ENCODE results near the gene EIF2S3.
"Not testable (repeated sequence)": the region's sequence is repeated elsewhere in the genome, so short reads cannot be mapped to it uniquely, and the experiment has no call there.

The EIF2S3 gene

DNA sequence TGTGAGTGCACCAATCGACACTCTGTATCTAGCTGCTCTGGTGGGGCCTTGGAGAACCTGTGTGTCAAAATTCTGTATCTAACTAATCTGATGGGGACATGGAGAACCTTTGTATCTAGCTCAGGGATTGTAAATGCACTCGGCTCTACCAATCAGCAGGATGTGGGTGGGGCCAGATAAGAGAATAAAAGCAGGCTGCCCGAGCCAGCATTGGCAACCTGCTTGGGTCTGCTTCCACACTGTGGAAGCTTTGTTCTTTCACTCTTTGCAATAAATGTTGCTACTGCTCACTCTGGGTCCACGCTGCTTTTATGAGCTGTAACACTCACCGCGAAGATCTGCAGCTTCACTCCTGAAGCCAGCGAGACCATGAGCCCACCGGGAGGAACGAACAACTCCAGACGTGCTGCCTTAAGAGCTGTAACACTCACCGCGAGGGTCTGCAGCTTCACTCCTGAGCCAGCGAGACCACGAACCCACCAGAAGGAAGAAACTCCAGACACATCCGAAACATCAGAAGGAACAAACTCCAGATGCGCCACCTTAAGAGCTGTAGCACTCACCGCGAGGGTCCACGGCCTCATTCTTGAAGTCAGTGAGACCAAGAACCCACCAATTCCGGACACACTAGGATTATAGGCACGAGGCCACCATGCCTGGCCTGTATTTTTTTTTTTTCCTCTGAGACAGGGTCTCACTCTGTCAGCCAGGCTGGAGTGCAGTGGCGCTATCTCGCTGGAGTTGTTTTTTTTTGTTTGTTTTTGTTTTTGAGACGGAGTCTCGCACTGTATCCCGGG is 4.0 kb upstream of the EIF2S3 start:
- DNase-seq, result not testable (repeated sequence)

DNA sequence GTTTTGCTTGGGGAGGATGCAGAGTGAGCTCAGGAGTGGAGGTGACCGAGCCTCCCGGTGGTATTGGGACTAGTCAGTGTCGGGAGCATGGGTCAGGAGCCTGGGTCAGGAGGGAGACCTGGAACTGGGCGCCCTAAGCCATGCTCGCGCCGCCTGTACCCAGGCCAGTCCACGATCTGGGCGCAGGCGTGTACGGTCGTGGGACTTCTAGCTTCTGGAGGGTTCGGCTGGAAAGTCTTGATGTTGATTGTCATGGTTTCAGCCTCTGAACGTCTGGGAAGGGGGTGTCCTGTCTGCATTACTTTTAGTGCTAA is 244 bp downstream of the EIF2S3 start:
- DNase-seq, result no peak

DNA sequence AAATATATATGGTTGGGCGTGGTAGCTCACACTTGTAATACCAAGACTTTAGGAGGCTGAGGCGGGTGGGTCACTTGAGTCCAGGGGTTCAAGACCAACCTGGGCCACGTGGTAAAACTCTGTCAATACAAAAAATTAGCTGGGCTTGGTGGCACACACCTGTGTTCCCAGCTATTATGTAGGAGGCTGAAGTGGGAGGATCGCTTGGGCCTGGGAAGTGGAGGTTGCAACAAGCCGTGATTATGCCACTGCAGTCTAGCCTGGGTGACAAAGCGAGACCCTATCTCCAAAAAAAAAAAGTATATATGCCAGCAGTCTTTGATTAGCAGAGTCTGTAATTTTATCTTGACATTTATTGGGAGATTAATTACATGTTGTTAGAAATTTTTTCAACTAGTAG is 8.7 kb downstream of the EIF2S3 start:
- no peak for DNase-seq

DNA sequence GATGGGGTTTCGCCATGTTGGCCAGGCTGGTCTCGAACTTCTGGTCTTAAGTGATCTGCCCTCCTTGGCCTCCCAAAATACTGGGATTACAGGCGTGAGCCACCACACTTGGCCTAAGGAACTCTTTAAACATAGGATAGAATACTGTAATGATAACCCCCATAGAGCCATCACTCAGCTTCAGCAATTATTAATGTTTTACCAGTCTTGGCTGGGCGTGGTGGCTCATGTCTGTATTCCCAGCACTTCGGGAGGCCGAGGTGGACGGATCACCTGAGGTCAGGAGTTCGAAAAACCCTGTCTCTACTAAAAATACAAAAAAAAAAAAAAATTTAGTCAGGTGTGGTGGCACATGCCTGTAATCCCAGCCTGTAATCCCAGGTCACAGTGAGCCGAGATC is 15.1 kb downstream of the EIF2S3 start:
- no peak for DNase-seq

DNA sequence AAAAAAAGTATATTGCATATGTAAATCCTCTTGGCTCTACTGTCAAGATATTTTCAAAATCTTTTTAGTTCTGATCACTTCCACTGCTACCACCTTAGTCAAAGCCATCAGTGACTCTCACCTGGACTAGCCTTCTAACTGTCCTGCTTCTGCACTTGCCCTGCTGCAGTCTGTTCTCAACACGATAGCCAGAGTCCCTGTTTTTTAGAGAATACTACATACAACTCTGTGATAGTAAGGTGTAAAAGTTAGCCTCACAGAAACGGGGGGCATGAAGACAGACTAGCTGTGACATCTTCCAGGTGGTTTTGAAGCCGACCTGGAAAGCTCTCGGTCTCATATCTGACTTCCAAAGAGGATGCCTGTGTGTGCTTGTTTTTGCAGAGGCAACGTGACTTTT is 24.7 kb downstream of the EIF2S3 start:
- DNase-seq, result no peak

DNA sequence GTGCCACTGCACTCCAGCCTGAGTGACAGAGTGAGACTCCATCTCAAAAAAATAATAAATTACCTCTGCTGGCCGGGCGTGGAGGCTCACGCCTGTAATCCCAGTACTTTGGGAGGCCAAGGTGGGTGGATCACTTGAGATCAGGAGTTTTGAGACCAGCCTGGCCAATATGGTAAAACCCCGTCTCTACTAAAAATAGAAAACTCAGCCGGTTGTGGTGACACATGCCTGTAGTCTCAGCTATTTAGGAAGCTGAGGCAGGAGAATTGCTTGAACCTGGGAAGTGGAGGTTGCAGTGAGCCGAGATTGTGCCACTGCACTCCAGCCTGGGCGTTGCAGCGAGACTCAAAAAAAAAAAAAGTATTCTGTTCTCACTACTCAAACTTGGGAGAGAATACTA is 25.5 kb downstream of the EIF2S3 start:
- not testable (repeated sequence) for DNase-seq

DNA sequence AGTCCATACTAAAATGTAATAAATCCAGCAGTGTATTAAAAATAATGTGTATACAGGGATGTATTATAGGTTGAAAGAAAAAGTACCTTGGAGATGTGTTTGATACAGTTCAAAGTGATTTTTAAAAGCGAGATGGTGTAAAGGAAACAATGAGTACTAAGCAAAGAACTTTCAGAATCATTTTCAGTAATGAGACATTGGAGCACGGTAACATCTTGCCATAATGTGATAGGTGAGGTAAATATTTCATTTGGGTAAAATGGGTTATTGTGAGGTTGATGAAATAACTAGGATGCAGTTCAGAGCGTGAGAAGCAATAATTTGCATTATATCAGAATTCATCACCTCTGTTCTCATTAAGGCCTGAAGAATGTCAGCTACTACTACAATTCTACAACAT is 25.9 kb downstream of the EIF2S3 start:
- DNase-seq, result no peak

DNA sequence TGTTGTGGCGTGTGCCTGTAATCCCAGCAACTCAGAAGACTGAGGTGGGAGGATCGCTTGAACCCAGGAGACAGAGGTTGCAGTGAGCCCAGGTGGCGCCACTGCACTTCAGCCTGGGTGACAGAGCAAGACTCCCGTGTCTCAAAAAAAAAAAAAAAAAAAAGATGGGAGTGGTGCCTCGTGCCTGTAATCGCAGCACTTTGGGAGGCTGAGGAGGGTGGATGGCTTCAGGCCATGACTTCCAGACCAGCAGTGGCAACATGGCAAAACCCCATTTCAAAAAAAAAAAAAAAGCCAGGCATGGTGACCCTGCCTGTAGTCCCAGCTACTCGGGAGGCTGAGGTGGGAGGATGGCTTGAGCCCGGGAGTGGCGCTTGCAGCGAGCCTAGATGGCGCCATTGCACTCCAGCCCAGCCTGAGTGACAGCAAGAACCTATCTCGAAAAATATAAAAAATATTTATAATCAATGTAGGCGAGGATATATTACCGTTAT is 27.0 kb downstream of the EIF2S3 start:
- peak; percentile 47 to 55 for DNase-seq

DNA sequence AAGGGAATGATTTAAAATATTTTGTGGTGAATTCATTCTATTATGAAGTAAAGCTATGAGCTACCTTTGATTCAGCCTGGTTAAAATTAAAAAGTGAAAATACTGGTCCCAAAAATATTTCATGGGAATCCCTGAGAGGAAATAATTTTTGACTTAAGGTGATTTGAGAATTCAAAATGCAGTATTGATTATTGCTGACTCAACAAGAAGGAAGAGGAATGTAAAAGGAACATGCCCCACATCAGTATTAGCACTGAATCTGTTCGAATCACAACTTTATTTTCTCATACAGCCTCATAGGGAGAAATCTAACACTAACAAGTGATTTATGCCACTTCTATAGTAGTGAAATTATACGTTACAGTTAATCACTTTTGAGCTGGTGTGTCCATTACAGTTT is 27.7 kb downstream of the EIF2S3 start:
- DNase-seq, result no peak

DNA sequence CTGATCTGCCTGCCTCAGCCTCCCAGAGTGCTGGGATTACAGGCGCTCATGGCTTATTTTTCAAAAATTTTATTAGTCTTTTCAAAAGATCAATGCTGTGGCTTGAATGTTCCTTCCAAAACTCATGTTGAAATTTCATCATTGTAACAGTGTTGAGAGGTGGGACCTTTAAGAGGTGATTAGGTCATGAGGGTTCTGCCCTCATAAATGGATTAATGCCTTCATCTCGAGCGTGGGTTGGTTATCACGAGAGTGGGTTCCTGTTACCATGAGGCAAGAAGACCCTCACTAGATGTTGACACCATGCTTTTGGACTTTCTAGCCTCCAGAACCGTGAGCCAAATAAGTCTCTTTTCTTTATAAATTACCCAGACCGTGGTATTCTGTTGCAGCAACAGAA is 30.3 kb downstream of the EIF2S3 start:
- no peak for DNase-seq

DNA sequence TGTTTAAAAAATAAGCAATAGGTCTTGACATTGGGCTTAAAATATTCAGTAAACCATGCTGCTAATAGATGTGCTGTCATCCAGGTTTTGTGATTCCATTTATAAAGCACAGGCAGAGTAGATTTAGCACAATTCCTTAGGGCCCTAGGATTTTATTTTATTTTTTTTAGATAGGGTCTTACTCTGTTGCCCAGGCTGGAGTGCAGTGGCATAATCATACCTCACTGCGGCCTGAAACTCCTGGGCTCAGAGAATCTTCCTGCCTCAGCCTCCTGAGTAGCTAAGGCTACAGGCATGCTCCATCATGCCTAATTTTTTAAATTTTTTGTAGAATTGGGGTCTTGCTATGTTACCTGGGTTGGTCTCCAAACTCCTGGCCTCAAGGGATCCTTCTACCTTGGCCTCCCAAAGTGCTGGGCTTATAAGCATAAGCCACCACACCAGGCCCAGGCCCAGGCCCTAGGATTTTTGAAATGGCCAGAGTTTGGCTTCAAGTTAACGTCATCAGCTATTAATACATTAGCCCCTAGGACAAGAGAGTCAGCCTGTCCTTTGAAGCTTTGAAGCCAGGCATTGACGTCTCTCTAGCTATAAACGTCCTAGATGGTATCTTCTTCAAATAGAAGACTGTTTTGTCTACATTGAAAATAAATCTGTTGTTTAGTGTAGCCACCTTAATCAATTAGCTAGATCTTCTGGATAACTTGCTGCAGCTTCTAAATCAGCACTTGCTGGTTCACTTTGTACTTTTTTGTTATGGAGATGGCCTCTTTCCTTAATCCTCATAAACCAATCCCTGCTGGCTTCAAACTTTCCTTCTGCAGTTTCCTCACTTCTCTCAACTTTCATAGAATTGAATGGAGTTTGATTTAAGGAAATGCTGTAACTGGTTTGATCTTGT is 35.8 kb downstream of the EIF2S3 start:
- DNase-seq, result no peak

DNA sequence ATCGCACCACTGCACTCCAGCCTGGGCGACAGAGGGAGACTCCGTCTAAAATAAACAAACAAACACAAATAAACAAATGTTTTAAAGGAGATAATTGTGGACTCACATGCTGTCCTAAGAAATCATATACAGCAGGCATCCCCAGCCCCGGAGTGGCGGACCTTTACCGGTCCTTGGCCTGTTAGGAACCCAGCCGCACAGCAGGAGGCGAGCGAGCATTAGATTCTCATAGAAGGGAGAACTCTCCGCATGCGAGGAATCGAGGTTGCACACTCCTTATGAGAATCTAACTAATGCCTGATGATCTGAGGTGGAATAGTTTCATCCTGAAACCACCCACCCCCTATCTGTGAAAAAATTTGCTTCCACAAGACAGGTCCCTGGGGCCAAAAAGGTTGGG is 39.0 kb downstream of the EIF2S3 start:
- no peak for DNase-seq

DNA sequence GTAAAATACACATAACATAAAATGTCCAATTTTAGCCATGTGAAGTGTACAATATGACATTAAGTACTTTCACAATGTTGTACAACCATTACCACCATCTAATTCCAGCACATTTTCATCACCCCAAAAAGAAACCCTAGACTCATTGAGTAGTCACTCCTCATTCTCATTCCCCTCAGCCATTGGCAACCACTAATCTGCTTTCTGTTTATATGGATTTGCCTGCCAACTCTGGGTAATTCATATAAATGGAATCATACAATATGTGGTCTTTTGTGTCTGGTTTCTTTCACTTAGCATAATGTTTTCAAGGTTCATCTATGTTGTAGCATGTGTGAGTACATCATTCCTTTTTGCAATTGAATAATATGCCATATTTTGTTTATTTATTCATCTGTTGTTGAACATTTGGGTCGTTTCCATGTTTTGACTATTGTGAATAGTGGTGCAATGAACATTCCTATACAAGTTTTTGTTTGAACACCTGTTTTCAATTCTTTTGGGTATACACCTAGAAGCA is 43.0 kb downstream of the EIF2S3 start:
- DNase-seq, result no peak

DNA sequence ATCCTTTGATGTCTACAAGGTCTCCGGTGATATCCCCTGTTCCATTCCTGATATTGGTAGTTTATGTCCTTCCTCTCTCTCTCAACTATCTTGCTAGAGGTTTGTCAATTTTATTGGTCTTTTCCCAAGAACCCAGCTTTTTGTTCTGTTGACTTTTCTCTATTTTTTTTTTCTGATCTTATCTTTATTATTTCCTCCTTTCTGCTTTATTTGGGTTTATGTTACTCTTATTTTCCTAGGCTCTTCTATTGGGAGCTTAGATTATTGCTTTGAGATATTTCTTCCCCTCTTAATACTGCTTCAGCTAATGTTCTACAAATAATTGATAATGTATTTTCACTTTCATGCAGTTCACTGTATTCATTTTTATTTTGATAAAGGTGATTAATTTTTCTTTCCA is 44.2 kb downstream of the EIF2S3 start:
- no peak for DNase-seq

DNA sequence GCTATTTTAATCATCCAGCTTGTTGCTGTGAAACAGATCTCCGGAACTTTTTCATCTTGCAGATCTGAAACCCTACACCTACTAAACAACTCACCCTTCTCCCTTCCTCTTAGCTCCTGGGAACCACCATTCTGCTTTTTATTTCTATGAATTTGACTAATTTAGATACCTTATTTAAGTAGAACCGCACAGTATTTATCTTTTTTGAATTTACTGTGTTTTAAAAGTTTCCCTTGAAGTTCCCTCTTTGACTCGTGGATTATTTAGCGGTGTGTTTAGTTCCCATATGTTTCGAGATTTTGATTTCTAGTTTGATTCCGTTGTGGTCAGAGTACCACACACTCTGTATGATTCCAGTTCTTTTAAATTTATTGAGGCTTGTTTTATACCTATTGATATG is 44.6 kb downstream of the EIF2S3 start:
- DNase-seq, result no peak

DNA sequence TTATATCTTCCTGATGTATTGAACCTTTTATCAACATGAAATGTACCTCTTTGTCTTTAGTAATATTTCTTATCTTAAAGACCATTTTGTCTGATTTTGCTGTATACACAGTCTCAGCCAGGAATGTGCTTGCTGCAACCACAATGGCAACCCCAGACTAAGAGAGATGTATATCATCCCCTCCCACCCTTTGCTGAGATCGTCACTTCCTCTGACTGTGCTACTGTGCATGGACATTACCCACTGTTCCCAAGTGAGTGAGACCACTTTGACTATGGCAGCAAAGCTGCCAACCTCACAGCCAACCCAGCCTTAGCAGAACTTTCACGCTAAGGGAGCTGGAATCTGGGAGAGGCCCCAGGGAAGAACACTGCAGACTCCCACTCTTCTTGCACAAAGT is 46.0 kb downstream of the EIF2S3 start:
- DNase-seq, result no peak

DNA sequence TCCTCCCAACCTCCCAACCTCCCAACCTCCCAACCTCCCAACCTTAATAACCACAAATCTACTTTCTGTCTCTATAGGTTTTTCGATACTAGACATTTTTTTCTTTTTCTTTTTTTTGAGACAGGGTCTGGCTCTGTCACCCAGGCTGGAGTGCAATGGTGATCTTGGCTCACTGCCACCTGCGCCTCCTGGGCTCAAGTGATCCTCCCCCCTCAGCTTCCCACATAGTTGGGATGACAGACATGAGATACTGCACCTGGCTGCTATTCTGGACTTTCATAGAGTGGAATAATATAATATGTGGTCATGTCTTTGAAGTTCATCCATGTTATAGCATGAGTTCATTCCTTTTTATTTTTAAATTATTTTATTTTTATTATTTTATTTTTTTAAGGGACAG is 55.3 kb downstream of the EIF2S3 start:
- no peak for DNase-seq

DNA sequence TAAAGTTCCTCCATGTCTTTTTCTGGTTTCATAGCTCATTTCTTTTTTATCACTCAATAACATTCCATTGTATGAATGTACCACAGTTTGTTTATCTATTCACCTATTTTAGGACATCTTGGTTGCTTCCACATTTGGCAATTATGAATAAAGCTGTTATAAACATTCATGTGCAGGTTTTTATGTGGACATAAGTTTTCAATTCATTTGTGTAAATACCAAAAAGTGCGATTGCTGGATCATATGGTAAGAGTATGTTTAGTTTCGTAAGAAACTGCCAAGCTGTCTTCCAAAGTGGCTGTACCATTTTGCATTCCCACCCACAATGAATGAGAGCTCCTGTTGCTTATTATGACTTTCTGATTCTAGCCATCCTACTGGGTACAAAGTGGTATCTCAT is 58.4 kb downstream of the EIF2S3 start:
- DNase-seq, result no peak

DNA sequence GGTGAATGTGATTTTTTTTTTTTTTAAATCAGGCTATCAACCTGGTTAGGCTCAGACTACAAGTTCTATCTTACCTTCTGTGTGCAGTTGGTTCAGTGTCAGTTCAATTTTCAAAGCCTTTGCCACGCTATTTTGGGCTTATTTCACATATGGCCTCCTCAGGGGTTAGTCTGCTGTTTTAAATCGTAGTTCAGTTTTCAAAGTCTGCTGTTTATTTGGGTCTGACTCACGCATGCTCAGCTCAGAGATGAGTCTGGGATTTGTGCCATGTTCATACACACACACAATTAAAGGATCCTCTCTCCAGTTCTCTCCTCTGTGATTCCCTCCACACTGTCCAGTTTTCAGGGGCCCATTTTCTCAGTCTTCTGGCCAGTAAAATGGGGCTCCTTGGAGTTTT is 62.5 kb downstream of the EIF2S3 start:
- no peak for DNase-seq

DNA sequence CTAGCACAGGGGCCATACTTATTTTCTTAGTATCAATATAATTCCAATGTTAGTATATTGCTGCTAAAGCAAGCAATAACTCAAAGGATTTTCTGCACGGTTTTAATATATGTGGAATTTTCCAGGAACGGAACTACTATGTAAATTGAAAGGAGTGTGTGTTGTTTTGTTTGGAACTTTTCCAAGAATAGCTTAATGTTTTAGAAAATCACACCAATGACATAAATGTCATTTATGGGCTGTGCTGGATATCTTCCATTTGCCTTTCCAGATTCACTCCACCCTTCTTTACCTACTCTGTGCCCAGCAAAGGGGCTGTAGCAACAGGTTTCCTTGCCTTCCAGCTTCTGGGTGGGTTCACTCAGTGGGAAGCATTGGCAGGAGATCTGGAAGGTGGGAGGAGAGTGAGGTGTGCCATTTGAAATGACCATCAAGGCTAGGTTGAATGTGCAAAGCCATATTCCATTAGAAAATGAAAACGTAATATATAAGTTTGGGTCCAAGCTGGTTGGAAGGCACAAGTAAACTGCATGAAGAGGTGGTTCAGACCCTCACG is 69.6 kb downstream of the EIF2S3 start:
- no peak for DNase-seq

DNA sequence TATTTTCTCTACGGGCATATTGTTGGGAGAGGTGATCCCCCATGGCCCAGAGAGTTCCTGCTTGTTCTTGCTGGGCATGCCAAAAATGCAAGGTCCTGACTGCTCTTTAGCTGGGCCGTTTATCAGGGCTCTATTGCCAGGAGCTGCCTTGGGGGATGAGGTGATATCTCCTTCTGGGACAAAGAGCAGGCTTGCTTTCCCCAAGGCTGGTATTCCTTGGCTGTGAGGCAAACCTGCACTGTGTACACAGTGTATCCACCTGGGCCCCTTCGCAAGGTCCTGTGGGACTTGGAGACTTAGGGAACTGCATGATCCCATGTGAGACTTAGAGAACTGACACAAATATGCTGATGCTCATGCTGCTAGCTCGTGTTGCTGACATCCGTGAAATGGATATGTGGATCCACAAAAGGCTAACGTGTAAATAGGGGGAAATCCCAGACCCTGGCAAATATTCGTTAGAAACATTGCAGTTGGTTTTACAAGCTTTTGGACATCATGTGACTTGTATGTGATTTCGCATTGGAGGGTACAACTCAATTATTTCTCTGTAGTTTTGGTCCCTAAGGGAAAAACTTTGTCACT is 70.4 kb downstream of the EIF2S3 start:
- no peak for DNase-seq
